ENCODE measurements around the gene BPIFB2. TPM values are rescaled to one million over a fixed set of nuclear protein-coding genes. Genes with fewer than 3 reads are reported as not detected.

The BPIFB2 gene
- polyA plus RNA-seq, 1 experiment = not detected

- Histone ChIP-seq H3K27ac (ENCODE audit: low read depth, low read length) (no peak overlapping the region), H3K4me3 (ENCODE audit: low read depth, low read length) (no peak overlapping the region), H3K27me3 (ENCODE audit: control insufficient read depth, insufficient read depth, low read length) (peaks cover 19% of the 10 kb centered on the region), H3K9me3 (ENCODE audit: control insufficient read depth, insufficient read depth, low read length) (no peaks in the 10 kb centered on the region)
- no peak for TF ChIP-seq CTCF (IDR thresholded peaks at IDR 0.05; ENCODE audit: low read depth, low read length)
- ChIA-PET CTCF (no interaction called here), POLR2A (no interaction called here)
- no peak for DNase-seq (ENCODE audit: low read depth, low spot score)
Observed at GRCh38 chr20:32975698-32976674, 31.5 kb upstream of the BPIFB2 start.

- no peak for TF ChIP-seq CTCF (IDR thresholded peaks at IDR 0.05; ENCODE audit: low read depth, low read length)
- no peak for DNase-seq (ENCODE audit: low read depth, low spot score)
- ChIA-PET CTCF (no interaction called here), POLR2A (no interaction called here)
- Histone ChIP-seq H3K4me3 (ENCODE audit: low read depth, low read length) (no peak overlapping the region), H3K27me3 (ENCODE audit: control insufficient read depth, insufficient read depth, low read length) (peaks cover 19% of the 10 kb centered on the region), H3K9me3 (ENCODE audit: control insufficient read depth, insufficient read depth, low read length) (no peaks in the 10 kb centered on the region), H3K27ac (ENCODE audit: low read depth, low read length) (no peak overlapping the region)
Observed at GRCh38 chr20:32976746-32977145, 30.8 kb upstream of the BPIFB2 start.

- H3K9me3 ChIP-seq (ENCODE audit: control insufficient read depth, insufficient read depth, low read length) = no peaks in the 10 kb centered on the region
Observed at GRCh38 chr20:32977281-32978008, 30.1 kb upstream of the BPIFB2 start.

GRCh38 chr20:32978009-32978335, 29.5 kb upstream of the BPIFB2 start:
- no peak for DNase-seq (ENCODE audit: low read depth, low spot score)
- POLR2A ChIA-PET = no interaction called here
- H3K27me3 ChIP-seq (ENCODE audit: control insufficient read depth, insufficient read depth, low read length) = peaks cover 19% of the 10 kb centered on the region
- CTCF ChIA-PET = no interaction called here
- no peak for TF ChIP-seq CTCF (IDR thresholded peaks at IDR 0.05; ENCODE audit: low read depth, low read length)
- no peak overlapping the region for H3K4me3 ChIP-seq (ENCODE audit: low read depth, low read length)
- H3K9me3 ChIP-seq (ENCODE audit: control insufficient read depth, insufficient read depth, low read length) = no peaks in the 10 kb centered on the region
- no peak overlapping the region for H3K27ac ChIP-seq (ENCODE audit: low read depth, low read length)

More at GRCh38 chr20:32977281-32978008, 30.1 kb upstream of the BPIFB2 start:
- H3K27me3 ChIP-seq (ENCODE audit: control insufficient read depth, insufficient read depth, low read length) = peaks cover 19% of the 10 kb centered on the region
- no peak for DNase-seq (ENCODE audit: low read depth, low spot score)
- H3K4me3 ChIP-seq (ENCODE audit: low read depth, low read length) = no peak overlapping the region
- H3K27ac ChIP-seq (ENCODE audit: low read depth, low read length) = no peak overlapping the region
- POLR2A ChIA-PET = no interaction called here
- no peak for TF ChIP-seq CTCF (IDR thresholded peaks at IDR 0.05; ENCODE audit: low read depth, low read length)
- CTCF ChIA-PET = no interaction called here
